Activated CD4-positive, CD25-positive, alpha-beta regulatory T cell treated with anti-CD3 and anti-CD28 coated beads, Interleukin-2, amount 50 U/mL, for 24 hours (primary cell): ENCODE results near the gene GAL3ST2.
"Not testable (repeated sequence)": the region's sequence is repeated elsewhere in the genome, so short reads cannot be mapped to it uniquely, and the experiment has no call there.

Source experiments
- ATAC-seq, 2 donors: fragments of 150-1000 bp; cut with Tn5 transposase; one replicate each; pipeline ENCODE4 v1.10.0; 2021; ENCODE audit warnings: mild to moderate bottlenecking in 1 of 2, moderate library complexity in 1 of 2

The GAL3ST2 gene

GRCh38 chr2:241820625-241821384 is 44.2 kb downstream of the GAL3ST2 start:
- ATAC-seq, result no peak

- no peak for ATAC-seq
These were observed 45.0 kb downstream of the GAL3ST2 start for GRCh38 chr2:241821460-241822263.

- ATAC-seq, result no peak
These were observed 45.6 kb downstream of the GAL3ST2 start for GRCh38 chr2:241822264-241822623.

GRCh38 chr2:241823531-241824437 is 47.2 kb downstream of the GAL3ST2 start:
- ATAC-seq, result not testable (repeated sequence)

GRCh38 chr2:241827394-241827793 is 50.8 kb downstream of the GAL3ST2 start:
- no peak for ATAC-seq

- ATAC-seq, result no peak
These were observed 56.6 kb downstream of the GAL3ST2 start for GRCh38 chr2:241833101-241833663.

- not testable (repeated sequence) for ATAC-seq
These were observed 57.3 kb downstream of the GAL3ST2 start for GRCh38 chr2:241833756-241834526.

GRCh38 chr2:241834527-241835210 is 58.0 kb downstream of the GAL3ST2 start:
- no peak for ATAC-seq

GRCh38 chr2:241835611-241836010 is 59.0 kb downstream of the GAL3ST2 start:
- no peak for ATAC-seq

GRCh38 chr2:241836292-241836691 is 59.7 kb downstream of the GAL3ST2 start:
- ATAC-seq, result no peak

- no peak for ATAC-seq
These were observed 60.8 kb downstream of the GAL3ST2 start for GRCh38 chr2:241837197-241837965.

GRCh38 chr2:241841181-241842066 is 64.8 kb downstream of the GAL3ST2 start:
- no peak for ATAC-seq

- no peak for ATAC-seq
These were observed 65.4 kb downstream of the GAL3ST2 start for GRCh38 chr2:241842067-241842415.

- peak; percentile 13 to 31 for ATAC-seq
These were observed 66.1 kb downstream of the GAL3ST2 start for GRCh38 chr2:241842620-241843211.

GRCh38 chr2:241843321-241844065 is 66.9 kb downstream of the GAL3ST2 start:
- ATAC-seq, result no peak

GRCh38 chr2:241844066-241844728 is 67.6 kb downstream of the GAL3ST2 start:
- peak; percentile 83 to 85 for ATAC-seq

GRCh38 chr2:241844831-241845578 is 68.4 kb downstream of the GAL3ST2 start:
- ATAC-seq, result no peak
